Measurements from ENCODE around the gene HSPH1. TPM values are rescaled to one million over a fixed set of nuclear protein-coding genes. Genes with fewer than 3 reads are reported as not detected.

HSPH1 gene
- total RNA-seq, 3 donors from 2014 or later, result 24.3 to 80.0 (median 44.0) TPM

- no peak overlapping the region for H3K4me3 ChIP-seq
- ATAC-seq, result no peak
These were observed 51.5 kb downstream of the HSPH1 start for GRCh38 chr13:31110169-31110568.

GRCh38 chr13:31107109-31107508 lies 54.6 kb downstream of the HSPH1 start:
- intact Hi-C loops (cut with DNase I, micrococcal nuclease), result no loop called here
- Histone ChIP-seq H3K36me3 (ENCODE audit: low read depth) (no peaks in the 10 kb centered on the region), H3K9me3 (no peaks in the 10 kb centered on the region), H3K4me1 (ENCODE audit: low read depth) (no peaks in the 10 kb centered on the region), H3K4me3 (no peak overlapping the region)
- DNase-seq, result no peak
- TF ChIP-seq CTCF (IDR thresholded peaks at IDR 0.05), result no peak
- no peak for ATAC-seq

More at GRCh38 chr13:31110169-31110568, 51.5 kb downstream of the HSPH1 start:
- Histone ChIP-seq H3K36me3 (ENCODE audit: low read depth) (no peaks in the 10 kb centered on the region), H3K4me1 (ENCODE audit: low read depth) (no peaks in the 10 kb centered on the region), H3K9me3 (no peaks in the 10 kb centered on the region)
- intact Hi-C loops (cut with DNase I, micrococcal nuclease), result no loop called here
- DNase-seq, result no peak
- no peak for TF ChIP-seq CTCF (IDR thresholded peaks at IDR 0.05)

GRCh38 chr13:31105856-31106255 lies 55.8 kb downstream of the HSPH1 start:
- no peak for ATAC-seq
- Histone ChIP-seq H3K9me3 (no peaks in the 10 kb centered on the region), H3K4me1 (ENCODE audit: low read depth) (no peaks in the 10 kb centered on the region), H3K36me3 (ENCODE audit: low read depth) (no peaks in the 10 kb centered on the region), H3K4me3 (no peak overlapping the region)
- TF ChIP-seq CTCF (IDR thresholded peaks at IDR 0.05), result no peak
- DNase-seq, result no peak
- intact Hi-C loops (cut with DNase I, micrococcal nuclease), result no loop called here

GRCh38 chr13:31105020-31105795 lies 56.5 kb downstream of the HSPH1 start:
- Histone ChIP-seq H3K36me3 (ENCODE audit: low read depth) (no peaks in the 10 kb centered on the region), H3K4me1 (ENCODE audit: low read depth) (no peaks in the 10 kb centered on the region), H3K4me3 (no peak overlapping the region), H3K9me3 (no peaks in the 10 kb centered on the region)
- ATAC-seq (no peak), DNase-seq (no peak)
- intact Hi-C loops (cut with DNase I, micrococcal nuclease), result no loop called here
- TF ChIP-seq CTCF (IDR thresholded peaks at IDR 0.05), result no peak

- Histone ChIP-seq H3K4me1 (ENCODE audit: low read depth) (no peaks in the 10 kb centered on the region), H3K4me3 (no peak overlapping the region), H3K36me3 (ENCODE audit: low read depth) (no peaks in the 10 kb centered on the region), H3K9me3 (no peaks in the 10 kb centered on the region)
- intact Hi-C loops (cut with DNase I, micrococcal nuclease), result no loop called here
- no peak for TF ChIP-seq CTCF (IDR thresholded peaks at IDR 0.05)
- ATAC-seq (no peak), DNase-seq (no peak)
These were observed 58.8 kb downstream of the HSPH1 start for GRCh38 chr13:31102905-31103304.

Measured in mucosa of descending colon (tissue), 3 donors.